ENCODE measurements around the gene MOGAT1.
A peak's percentile ranks its signal among the peaks of the same experiment; 100 is the strongest.

Gene MOGAT1

GRCh38 chr2:222670191-222671038, 1.0 kb upstream of the MOGAT1 start:
- no peak for DNase-seq
- 81% methylated on average over 8 of the region's 9 CpGs for WGBS (ENCODE audit: insufficient coverage)
- peaks cover 4 to 54% (median 26%) of the 10 kb centered on the region in 5 experiments for H3K27me3 ChIP-seq (replicated peaks in 2 of 5; ENCODE audit: control insufficient read depth in 4 of 5, insufficient read depth in 5 of 5, low read length in 4 of 5)
- H3K36me3 ChIP-seq (ENCODE audit: control insufficient read depth in 4 of 4, insufficient read depth in 4 of 4, low read length in 3 of 4): no peaks in the 10 kb centered on the region
- CTCF ChIA-PET: interaction anchor here (0.6 kb wide), 1 partner anchor 1096 kb away, joined by 3 read pairs; no protein-coding TSS in a partner anchor
- no peak overlapping the region for H3K27ac ChIP-seq (ENCODE audit: insufficient read depth in 1 of 2, low read depth in 1 of 2, low read length in 2 of 2, poor library complexity in 1 of 2, severe bottlenecking in 2 of 2)
- H3K9me3 ChIP-seq (ENCODE audit: control extremely low read depth in 1 of 5, control insufficient read depth in 4 of 5, insufficient read depth in 2 of 5, low read depth in 1 of 5, low read length in 4 of 5): no peaks in the 10 kb centered on the region
- H3K4me3 ChIP-seq (ENCODE audit: control insufficient read depth in 1 of 7, extremely low read depth in 1 of 7, insufficient read depth in 4 of 7, low read depth in 2 of 7, low read length in 6 of 7): no peak overlapping the region
- POLR2A ChIA-PET: no interaction called here
- peaks cover 0 to 12% (median 11%) of the 10 kb centered on the region in 4 experiments for H3K4me1 ChIP-seq (ENCODE audit: control extremely low read depth in 1 of 4, control insufficient read depth in 4 of 4, insufficient read depth in 4 of 4, low read length in 3 of 4)

GRCh38 chr2:222672068-222672401, 577 bp downstream of the MOGAT1 start:
- Histone ChIP-seq H3K9me3 (ENCODE audit: control extremely low read depth in 1 of 5, control insufficient read depth in 4 of 5, insufficient read depth in 2 of 5, low read depth in 1 of 5, low read length in 4 of 5) (no peaks in the 10 kb centered on the region), H3K4me1 (ENCODE audit: control extremely low read depth in 1 of 4, control insufficient read depth in 4 of 4, insufficient read depth in 4 of 4, low read length in 3 of 4) (peaks cover 0 to 12% (median 11%) of the 10 kb centered on the region in 4 experiments), H3K27ac (ENCODE audit: insufficient read depth in 1 of 2, low read depth in 1 of 2, low read length in 2 of 2, poor library complexity in 1 of 2, severe bottlenecking in 2 of 2) (no peak overlapping the region), H3K4me3 (ENCODE audit: control insufficient read depth in 1 of 7, extremely low read depth in 1 of 7, insufficient read depth in 4 of 7, low read depth in 2 of 7, low read length in 6 of 7) (peak overlapping the region in 6 of 7 experiments; percentile 33 to 68 (median 58)), H3K27me3 (replicated peaks in 2 of 5; ENCODE audit: control insufficient read depth in 4 of 5, insufficient read depth in 5 of 5, low read length in 4 of 5) (peaks cover 4 to 54% (median 25%) of the 10 kb centered on the region in 5 experiments), H3K36me3 (ENCODE audit: control insufficient read depth in 4 of 4, insufficient read depth in 4 of 4, low read length in 3 of 4) (no peaks in the 10 kb centered on the region)
- DNase-seq: no peak
- 22% methylated on average over 9 of the region's 10 CpGs for WGBS (ENCODE audit: insufficient coverage)
- ChIA-PET POLR2A (no interaction called here), CTCF (interaction anchor here (1.2 kb wide), 1 partner anchor 34 kb away, joined by 3 read pairs; no protein-coding TSS in a partner anchor)

DNA sequence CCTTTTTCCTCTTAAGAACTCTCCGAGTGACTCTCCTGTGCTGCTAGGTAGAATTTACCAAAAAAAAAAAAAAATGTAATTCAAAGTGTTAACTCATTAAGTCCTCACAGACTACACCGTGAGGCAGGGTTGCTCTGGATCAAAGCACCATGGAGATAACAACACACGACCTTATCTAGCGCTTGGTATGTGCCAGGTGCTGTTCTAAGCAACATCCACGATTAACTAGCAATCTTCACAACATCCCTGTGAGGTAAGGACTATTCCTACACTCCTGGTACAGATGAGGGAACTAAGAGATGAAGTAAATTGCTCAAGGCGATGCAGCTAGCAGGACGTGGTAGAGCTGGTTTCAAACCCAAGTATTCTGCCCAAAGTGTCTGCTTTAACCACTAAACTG, 1.8 kb downstream of the MOGAT1 start:
- CTCF ChIA-PET: no interaction called here
- peaks cover 4 to 60% (median 25%) of the 10 kb centered on the region in 5 experiments for H3K27me3 ChIP-seq (replicated peaks in 2 of 5; ENCODE audit: control insufficient read depth in 4 of 5, insufficient read depth in 5 of 5, low read length in 4 of 5)
- H3K4me1 ChIP-seq (ENCODE audit: control extremely low read depth in 1 of 4, control insufficient read depth in 4 of 4, insufficient read depth in 4 of 4, low read length in 3 of 4): peaks cover 0 to 12% (median 11%) of the 10 kb centered on the region in 4 experiments
- H3K9me3 ChIP-seq (ENCODE audit: control extremely low read depth in 1 of 5, control insufficient read depth in 4 of 5, insufficient read depth in 2 of 5, low read depth in 1 of 5, low read length in 4 of 5): no peaks in the 10 kb centered on the region
- no peak for DNase-seq
- 86% methylated on average over 6 of the region's 7 CpGs for WGBS (ENCODE audit: insufficient coverage)
- POLR2A ChIA-PET: no interaction called here
- H3K27ac ChIP-seq (ENCODE audit: insufficient read depth in 1 of 2, low read depth in 1 of 2, low read length in 2 of 2, poor library complexity in 1 of 2, severe bottlenecking in 2 of 2): no peak overlapping the region
- H3K36me3 ChIP-seq (ENCODE audit: control insufficient read depth in 4 of 4, insufficient read depth in 4 of 4, low read length in 3 of 4): no peaks in the 10 kb centered on the region
- no peak overlapping the region for H3K4me3 ChIP-seq (ENCODE audit: control insufficient read depth in 1 of 7, extremely low read depth in 1 of 7, insufficient read depth in 4 of 7, low read depth in 2 of 7, low read length in 6 of 7)

DNA sequence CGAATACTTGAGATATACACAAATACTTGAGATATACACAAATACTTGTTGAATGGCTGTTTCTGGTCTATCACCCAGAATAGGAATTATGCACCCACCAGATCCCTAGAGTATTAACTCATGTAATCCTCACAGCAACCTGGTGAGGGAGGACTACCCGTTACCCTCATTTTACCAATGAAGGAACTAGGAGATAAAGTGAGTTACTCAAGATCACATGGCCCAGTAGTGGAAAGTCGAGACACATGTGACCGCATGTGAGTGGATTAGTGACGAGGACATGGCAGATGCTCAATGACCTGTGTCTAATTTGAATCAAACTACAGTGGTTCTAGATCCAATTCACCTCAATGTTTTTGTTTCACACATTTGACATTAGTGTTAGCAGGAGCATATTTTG, 2.4 kb downstream of the MOGAT1 start:
- DNase-seq: no peak
- peaks cover 4 to 60% (median 25%) of the 10 kb centered on the region in 5 experiments for H3K27me3 ChIP-seq (replicated peaks in 2 of 5; ENCODE audit: control insufficient read depth in 4 of 5, insufficient read depth in 5 of 5, low read length in 4 of 5)
- H3K27ac ChIP-seq (ENCODE audit: insufficient read depth in 1 of 2, low read depth in 1 of 2, low read length in 2 of 2, poor library complexity in 1 of 2, severe bottlenecking in 2 of 2): no peak overlapping the region
- ChIA-PET CTCF (no interaction called here), POLR2A (no interaction called here)
- 95% methylated on average over 3 of the region's 5 CpGs for WGBS (ENCODE audit: insufficient coverage)
- no peaks in the 10 kb centered on the region for H3K36me3 ChIP-seq (ENCODE audit: control insufficient read depth in 4 of 4, insufficient read depth in 4 of 4, low read length in 3 of 4)
- H3K9me3 ChIP-seq (ENCODE audit: control extremely low read depth in 1 of 5, control insufficient read depth in 4 of 5, insufficient read depth in 2 of 5, low read depth in 1 of 5, low read length in 4 of 5): no peaks in the 10 kb centered on the region
- H3K4me1 ChIP-seq (ENCODE audit: control extremely low read depth in 1 of 4, control insufficient read depth in 4 of 4, insufficient read depth in 4 of 4, low read length in 3 of 4): peaks cover 0 to 12% (median 11%) of the 10 kb centered on the region in 4 experiments
- no peak overlapping the region for H3K4me3 ChIP-seq (ENCODE audit: control insufficient read depth in 1 of 7, extremely low read depth in 1 of 7, insufficient read depth in 4 of 7, low read depth in 2 of 7, low read length in 6 of 7)

- CTCF ChIA-PET: interaction anchor here (0.8 to 1.2 kb wide), 3 partner anchors 9 to 232 kb away, joined by 3 to 4 read pairs (median 3); no protein-coding TSS in a partner anchor
Measured at GRCh38 chr2:222677981-222678380, 6.5 kb downstream of the MOGAT1 start.

DNA sequence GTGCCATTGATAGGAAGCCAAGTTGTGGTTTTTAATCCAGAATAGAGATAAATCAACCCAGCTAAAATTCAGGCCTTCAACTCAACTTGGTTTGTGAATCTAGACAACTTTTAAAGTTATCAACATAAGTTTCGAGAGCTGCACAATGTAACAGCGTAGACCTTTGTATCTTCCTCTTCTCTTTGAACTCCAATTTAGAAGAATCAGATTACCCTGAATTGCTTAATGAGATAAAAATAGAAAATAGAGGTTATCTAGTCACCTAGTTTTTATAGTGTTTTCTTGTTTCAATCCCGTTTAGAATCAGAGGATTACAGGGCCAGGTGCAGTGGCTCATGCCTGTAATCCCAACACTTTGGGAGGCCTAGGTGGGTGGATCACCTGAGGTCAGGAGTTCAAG, 12.3 kb downstream of the MOGAT1 start:
- no peaks in the 10 kb centered on the region for H3K9me3 ChIP-seq (ENCODE audit: control extremely low read depth in 1 of 5, control insufficient read depth in 4 of 5, insufficient read depth in 2 of 5, low read depth in 1 of 5, low read length in 4 of 5)
- WGBS (ENCODE audit: insufficient coverage): 100% methylated on average over 1 of the region's 3 CpGs
- no peaks in the 10 kb centered on the region for H3K36me3 ChIP-seq (ENCODE audit: control insufficient read depth in 4 of 4, insufficient read depth in 4 of 4, low read length in 3 of 4)
- CTCF ChIA-PET: no interaction called here
- no peak overlapping the region for H3K4me3 ChIP-seq (ENCODE audit: control insufficient read depth in 1 of 7, extremely low read depth in 1 of 7, insufficient read depth in 4 of 7, low read depth in 2 of 7, low read length in 6 of 7)
- H3K27me3 ChIP-seq (replicated peaks in 2 of 5; ENCODE audit: control insufficient read depth in 4 of 5, insufficient read depth in 5 of 5, low read length in 4 of 5): peaks cover 0 to 4% (median 0%) of the 10 kb centered on the region in 5 experiments
- H3K4me1 ChIP-seq (ENCODE audit: control extremely low read depth in 1 of 4, control insufficient read depth in 4 of 4, insufficient read depth in 4 of 4, low read length in 3 of 4): no peaks in the 10 kb centered on the region
- no peak for DNase-seq
- POLR2A ChIA-PET: no interaction called here
- no peak overlapping the region for H3K27ac ChIP-seq (ENCODE audit: insufficient read depth in 1 of 2, low read depth in 1 of 2, low read length in 2 of 2, poor library complexity in 1 of 2, severe bottlenecking in 2 of 2)

More at GRCh38 chr2:222677981-222678380, 6.5 kb downstream of the MOGAT1 start:
- POLR2A ChIA-PET: no interaction called here
- H3K9me3 ChIP-seq (ENCODE audit: control extremely low read depth in 1 of 5, control insufficient read depth in 4 of 5, insufficient read depth in 2 of 5, low read depth in 1 of 5, low read length in 4 of 5): no peaks in the 10 kb centered on the region
- no peak overlapping the region for H3K27ac ChIP-seq (ENCODE audit: insufficient read depth in 1 of 2, low read depth in 1 of 2, low read length in 2 of 2, poor library complexity in 1 of 2, severe bottlenecking in 2 of 2)
- peaks cover 0 to 24% (median 10%) of the 10 kb centered on the region in 5 experiments for H3K27me3 ChIP-seq (replicated peaks in 2 of 5; ENCODE audit: control insufficient read depth in 4 of 5, insufficient read depth in 5 of 5, low read length in 4 of 5)
- no peaks in the 10 kb centered on the region for H3K4me1 ChIP-seq (ENCODE audit: control extremely low read depth in 1 of 4, control insufficient read depth in 4 of 4, insufficient read depth in 4 of 4, low read length in 3 of 4)
- no peak for DNase-seq
- H3K36me3 ChIP-seq (ENCODE audit: control insufficient read depth in 4 of 4, insufficient read depth in 4 of 4, low read length in 3 of 4): no peaks in the 10 kb centered on the region
- WGBS (ENCODE audit: insufficient coverage): 71% methylated on average over 1 of the region's 3 CpGs
- H3K4me3 ChIP-seq (ENCODE audit: control insufficient read depth in 1 of 7, extremely low read depth in 1 of 7, insufficient read depth in 4 of 7, low read depth in 2 of 7, low read length in 6 of 7): no peak overlapping the region

DNA sequence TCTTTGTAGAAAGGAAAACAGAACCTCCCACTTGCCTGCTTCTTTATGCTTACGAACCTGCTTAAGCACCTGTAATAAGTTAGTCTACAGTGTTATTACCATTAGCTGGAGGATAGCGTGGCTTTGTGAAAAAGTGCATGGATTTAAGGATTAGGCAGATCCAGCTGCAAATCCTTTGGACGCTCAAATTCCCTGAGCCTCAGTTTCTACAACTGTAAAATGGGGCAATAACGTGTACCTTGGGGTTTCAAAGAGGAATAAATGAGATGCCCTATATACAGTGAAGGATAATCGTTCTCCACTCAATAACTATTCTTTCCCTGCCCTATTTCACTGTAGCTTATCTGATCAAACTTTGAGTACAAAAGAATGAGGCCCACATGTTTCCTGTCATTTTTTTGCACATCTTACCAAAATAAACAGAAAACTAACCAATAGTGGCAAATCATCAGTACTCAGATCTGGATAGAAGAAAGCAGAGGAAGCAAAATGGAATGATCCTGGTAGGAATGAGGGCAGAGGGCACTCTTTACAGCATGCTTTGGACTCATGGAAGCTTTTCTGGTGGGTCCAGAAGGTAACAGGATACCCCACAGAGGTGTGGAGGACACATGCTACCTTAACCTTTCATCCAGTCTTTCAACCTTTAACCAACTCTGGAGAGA, 14.8 kb downstream of the MOGAT1 start:
- POLR2A ChIA-PET: no interaction called here
- CTCF ChIA-PET: interaction anchor here (0.6 to 0.8 kb wide), 2 partner anchors 9 to 222 kb away, joined by 3 read pairs; no protein-coding TSS in a partner anchor
- WGBS (ENCODE audit: insufficient coverage): 71% methylated on average over 2 of the region's 5 CpGs

More for the DNA sequence above, 14.8 kb downstream of the MOGAT1 start:
- Histone ChIP-seq H3K36me3 (ENCODE audit: control insufficient read depth in 4 of 4, insufficient read depth in 4 of 4, low read length in 3 of 4) (no peaks in the 10 kb centered on the region), H3K9me3 (ENCODE audit: control extremely low read depth in 1 of 5, control insufficient read depth in 4 of 5, insufficient read depth in 2 of 5, low read depth in 1 of 5, low read length in 4 of 5) (no peaks in the 10 kb centered on the region), H3K27ac (ENCODE audit: insufficient read depth in 1 of 2, low read depth in 1 of 2, low read length in 2 of 2, poor library complexity in 1 of 2, severe bottlenecking in 2 of 2) (no peak overlapping the region), H3K27me3 (replicated peaks in 2 of 5; ENCODE audit: control insufficient read depth in 4 of 5, insufficient read depth in 5 of 5, low read length in 4 of 5) (peaks cover 0 to 1% (median 0%) of the 10 kb centered on the region in 5 experiments), H3K4me1 (ENCODE audit: control extremely low read depth in 1 of 4, control insufficient read depth in 4 of 4, insufficient read depth in 4 of 4, low read length in 3 of 4) (peaks cover 0 to 3% (median 0%) of the 10 kb centered on the region in 4 experiments), H3K4me3 (ENCODE audit: control insufficient read depth in 1 of 7, extremely low read depth in 1 of 7, insufficient read depth in 4 of 7, low read depth in 2 of 7, low read length in 6 of 7) (no peak overlapping the region)
- no peak for DNase-seq
